GM12891 (cell line): Measurements from ENCODE around the gene GTF3C5.

ENCODE experiments used
- POLR2A ChIP-seq: IDR thresholded peaks from 2 replicates; pipeline ENCODE4 v1.6.1; 2011; ENCODE audit warnings: low read depth, low read length, control low read depth
- POU2F2 ChIP-seq: IDR thresholded peaks from 2 replicates; pipeline ENCODE4 v1.6.1; 2011; ENCODE audit warnings: low read depth, mild to moderate bottlenecking, control low read depth, low read length, moderate library complexity

- TF ChIP-seq POU2F2: no peak
- TF ChIP-seq POLR2A: no peak
Measured at GRCh38 chr9:133004091-133004998, 26.5 kb upstream of the GTF3C5 start.
